GM12875 (cell line): ENCODE data around the gene UBL4A.
A peak's percentile ranks its signal among the peaks of the same experiment; 100 is the strongest.

Experiments used
- H3K4me3 ChIP-seq: one replicate; pipeline ENCODE4 v1.5.1; 2011; ENCODE audit warnings: low read depth, low read length, control low read depth
- TF ChIP-seq, protein P1 (sequence below): IDR thresholded peaks from 2 replicates; pipeline ENCODE4 v1.5.1; 2011; ENCODE audit warnings: low read depth, mild to moderate bottlenecking, control low read depth, inconsistent platforms, low read length, moderate library complexity, borderline replicate concordance; ENCODE audit not compliant: insufficient read depth

UBL4A gene

DNA sequence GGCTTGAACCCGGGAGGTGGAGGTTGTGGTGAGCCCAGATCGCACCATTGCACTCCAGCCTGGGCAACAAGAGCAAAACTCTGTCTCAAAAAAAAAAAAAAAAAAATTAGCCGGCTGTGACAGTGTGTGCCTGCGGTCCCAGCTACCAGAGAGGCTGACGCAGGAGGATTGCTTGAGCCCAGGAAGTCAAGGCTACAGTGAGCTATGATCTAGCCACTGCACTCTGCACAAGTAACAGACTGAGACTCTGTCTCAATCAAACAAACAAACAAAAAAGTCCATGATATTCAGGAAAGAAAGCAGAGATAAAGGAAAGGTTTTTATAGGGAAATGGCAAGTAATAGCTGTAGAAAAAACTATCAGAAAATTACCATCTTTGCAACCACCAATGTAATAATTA lies 5.2 kb downstream of the UBL4A start:
- H3K4me3 ChIP-seq, result no peak overlapping the region
- TF ChIP-seq, protein P1, sequence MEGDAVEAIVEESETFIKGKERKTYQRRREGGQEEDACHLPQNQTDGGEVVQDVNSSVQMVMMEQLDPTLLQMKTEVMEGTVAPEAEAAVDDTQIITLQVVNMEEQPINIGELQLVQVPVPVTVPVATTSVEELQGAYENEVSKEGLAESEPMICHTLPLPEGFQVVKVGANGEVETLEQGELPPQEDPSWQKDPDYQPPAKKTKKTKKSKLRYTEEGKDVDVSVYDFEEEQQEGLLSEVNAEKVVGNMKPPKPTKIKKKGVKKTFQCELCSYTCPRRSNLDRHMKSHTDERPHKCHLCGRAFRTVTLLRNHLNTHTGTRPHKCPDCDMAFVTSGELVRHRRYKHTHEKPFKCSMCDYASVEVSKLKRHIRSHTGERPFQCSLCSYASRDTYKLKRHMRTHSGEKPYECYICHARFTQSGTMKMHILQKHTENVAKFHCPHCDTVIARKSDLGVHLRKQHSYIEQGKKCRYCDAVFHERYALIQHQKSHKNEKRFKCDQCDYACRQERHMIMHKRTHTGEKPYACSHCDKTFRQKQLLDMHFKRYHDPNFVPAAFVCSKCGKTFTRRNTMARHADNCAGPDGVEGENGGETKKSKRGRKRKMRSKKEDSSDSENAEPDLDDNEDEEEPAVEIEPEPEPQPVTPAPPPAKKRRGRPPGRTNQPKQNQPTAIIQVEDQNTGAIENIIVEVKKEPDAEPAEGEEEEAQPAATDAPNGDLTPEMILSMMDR, result no peak

DNA sequence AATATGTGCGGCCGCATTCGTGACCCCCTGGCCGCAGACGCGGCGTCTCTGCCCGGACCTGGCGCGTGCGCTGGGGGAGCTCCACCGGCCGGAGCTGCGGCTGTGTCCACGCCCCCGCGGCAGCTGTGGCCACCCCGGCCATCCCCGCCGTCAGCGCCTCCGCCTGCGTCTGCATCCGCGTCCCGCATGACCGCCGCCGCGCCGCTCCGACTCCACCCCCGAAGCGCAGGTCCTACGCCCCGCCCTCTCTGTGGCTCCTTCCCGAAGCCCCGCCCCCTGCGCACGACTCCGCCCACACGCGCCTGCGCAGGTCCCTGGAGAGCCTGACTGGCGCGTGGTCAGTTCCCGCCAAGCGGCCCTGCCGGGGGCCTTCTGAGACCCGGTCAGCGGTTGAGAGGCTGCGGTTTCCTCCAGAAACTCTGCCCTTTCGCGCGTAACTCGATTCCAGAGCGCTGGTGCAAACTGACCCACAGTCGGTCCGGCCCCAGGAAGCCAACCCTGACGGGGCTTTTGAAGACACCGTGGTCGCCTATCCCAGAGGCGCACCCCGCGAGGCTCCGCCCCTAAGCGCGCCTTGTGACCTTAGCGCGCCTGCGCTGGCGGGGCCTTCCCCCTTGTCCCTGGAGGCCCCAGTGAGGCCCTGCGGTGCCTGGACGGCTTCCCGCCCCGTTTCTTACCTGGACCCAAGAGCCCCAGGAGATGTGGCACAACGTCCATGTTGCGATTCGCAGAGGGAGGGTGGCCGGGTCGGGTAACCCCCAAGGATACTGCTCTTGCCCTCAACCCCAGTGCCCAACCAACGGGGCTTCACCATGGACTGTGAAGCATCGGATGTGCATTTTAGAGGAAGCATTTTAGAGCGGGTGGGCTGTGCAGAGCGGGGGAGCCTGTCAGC lies 7.4 kb downstream of the UBL4A start, which contains the start of gene LAGE3:
TSS of gene LAGE3 (minus strand) at position 554 of the 895 bp plus-strand sequence. CDS start at position 188, 366 bp downstream.
- TF ChIP-seq, protein P1, result no peak

DNA sequence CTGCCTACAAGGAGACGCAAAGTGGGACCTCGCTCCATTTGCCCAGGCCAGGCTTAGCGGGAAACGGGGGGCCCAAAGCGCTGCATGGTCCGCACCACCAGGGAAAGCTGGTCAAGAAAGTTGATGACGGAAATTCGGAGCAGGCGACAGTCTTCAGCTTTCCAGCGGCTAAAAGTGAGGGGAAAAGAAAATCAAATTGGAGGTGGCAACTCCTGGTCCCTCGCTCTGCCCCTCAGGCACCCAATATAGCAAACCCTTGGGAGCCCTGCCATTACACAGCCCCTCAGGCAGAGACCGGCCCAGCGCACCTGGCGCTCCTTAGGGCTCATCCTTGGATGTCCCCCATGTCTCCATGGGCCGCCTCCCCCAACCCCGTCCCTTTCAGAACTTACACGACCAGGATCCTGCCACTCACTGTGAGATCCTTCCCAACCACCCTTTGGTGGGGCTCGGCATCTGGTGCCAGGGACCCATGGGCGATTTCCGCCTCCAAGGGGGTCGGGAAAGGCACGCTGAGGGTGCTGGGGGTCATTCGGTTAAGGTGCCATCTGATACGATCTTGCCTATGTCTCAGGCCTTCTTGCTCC lies 8.4 kb downstream of the UBL4A start:
- TF ChIP-seq, protein P1, result no peak
- H3K4me3 ChIP-seq, result peak overlapping the region; percentile 67

More for the DNA sequence above, 7.4 kb downstream of the UBL4A start, which contains the start of gene LAGE3:
- peak within 1 kb of the TSS; percentile 67 for H3K4me3 ChIP-seq

DNA sequence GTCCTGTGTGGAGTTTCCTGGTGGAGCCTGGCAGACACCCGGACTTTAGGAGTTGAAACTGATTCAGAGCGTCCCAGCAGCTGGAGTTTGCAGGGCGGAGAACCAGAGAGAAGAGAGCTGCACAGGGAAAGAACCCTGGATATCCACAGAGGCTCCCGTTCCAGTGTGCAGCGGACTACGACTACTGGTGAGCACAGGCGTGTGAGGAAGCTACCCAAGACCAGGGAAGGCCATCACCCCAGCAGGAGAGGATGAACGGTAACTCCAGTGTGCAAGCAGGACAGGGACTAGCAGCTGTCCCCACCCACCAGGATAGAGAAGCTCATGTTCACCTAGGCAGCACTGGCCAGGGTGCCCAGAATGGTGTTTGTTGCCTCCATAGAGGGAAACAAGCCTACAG lies 9.6 kb downstream of the UBL4A start:
- H3K4me3 ChIP-seq, result no peak overlapping the region
- TF ChIP-seq, protein P1, result no peak

DNA sequence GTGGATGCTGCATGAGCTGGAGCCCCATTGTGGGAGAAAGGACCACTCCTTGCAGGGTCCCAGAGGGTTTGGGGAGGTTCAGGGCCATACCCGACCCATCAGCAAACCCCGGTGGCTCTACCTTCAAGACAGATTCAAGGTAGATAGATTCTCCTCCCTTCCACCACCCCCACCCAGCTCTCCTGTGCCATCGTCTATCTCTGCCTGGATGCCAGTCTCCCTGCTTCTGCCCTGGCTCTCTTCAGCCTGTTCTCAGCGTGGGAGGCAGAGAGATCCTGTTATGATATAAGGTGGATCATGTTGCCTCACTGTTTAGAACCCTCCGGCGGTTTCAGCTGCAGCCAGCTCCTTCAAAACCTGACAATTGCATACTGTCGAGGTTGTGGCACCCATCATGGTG lies 12.7 kb downstream of the UBL4A start:
- H3K4me3 ChIP-seq, result no peak overlapping the region
- TF ChIP-seq, protein P1, result no peak

DNA sequence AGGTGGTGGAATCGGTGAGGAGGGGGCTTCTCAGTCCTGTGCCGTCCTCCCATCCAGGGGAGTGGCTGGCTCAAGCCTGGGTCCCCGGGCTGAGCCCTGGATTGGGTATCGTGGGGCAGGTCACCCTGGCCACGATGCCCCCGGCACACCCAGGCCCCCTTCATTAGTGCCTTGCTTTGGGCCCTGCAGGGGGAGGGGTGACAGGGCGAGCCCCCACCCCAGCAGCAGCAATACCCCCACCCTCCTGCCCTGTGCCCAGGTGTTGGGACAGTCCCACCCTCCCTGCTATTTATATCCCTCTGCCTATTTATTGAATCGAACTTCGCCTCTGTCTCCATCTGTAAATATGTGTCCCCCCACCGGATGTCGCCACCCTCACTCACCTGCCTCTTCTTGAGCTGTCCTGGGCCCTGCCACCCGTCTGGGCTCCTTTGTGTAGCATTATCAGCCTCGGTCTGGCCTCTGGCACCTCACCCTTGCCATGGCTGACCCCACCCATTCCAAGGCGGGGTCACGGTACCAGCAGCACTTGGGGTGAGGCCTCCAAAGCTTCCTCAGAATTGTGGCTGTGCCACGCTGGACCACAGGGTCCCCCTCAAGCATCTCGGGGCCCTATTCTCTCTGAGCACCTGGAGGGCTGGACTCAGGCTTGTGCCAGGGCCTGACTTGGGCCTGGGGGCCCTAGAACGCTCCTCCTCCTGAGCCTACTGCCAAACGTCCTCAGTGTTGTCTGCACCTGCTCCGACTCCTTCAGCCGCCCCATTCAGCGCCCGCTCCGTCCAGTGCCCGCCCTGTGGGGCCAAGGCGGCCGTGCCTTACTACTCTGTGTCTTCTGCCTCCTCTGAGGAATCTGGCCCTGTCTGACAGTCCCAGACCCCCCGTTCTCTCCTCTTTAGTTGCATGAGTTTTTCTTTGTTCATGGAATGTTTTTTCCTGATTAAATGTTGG lies 13.5 kb downstream of the UBL4A start:
- no peak overlapping the region for H3K4me3 ChIP-seq
- TF ChIP-seq, protein P1, result no peak
